Left ventricle myocardium inferior (tissue), 1 donor: ENCODE data around the gene ANKRD39. TPM values are rescaled to one million over a fixed set of nuclear protein-coding genes. Genes with fewer than 3 reads are reported as not detected.

ENCODE experiments used
- DNase-seq: peaks from one replicate; pipeline ENCODE4 v3.0.0-alpha.2; 2020
- H3K27ac ChIP-seq: fragments of 200-600 bp; replicated peaks from 2 replicates; pipeline ENCODE4 v1.8.0; 2021
- H3K27me3 ChIP-seq: fragments of 200-600 bp; 2 replicates; pipeline ENCODE4 v1.8.0; 2021; ENCODE audit warnings: low read depth
- H3K36me3 ChIP-seq: fragments of 200-600 bp; 2 replicates; pipeline ENCODE4 v1.8.0; 2021
- H3K4me1 ChIP-seq: fragments of 200-600 bp; 2 replicates; pipeline ENCODE4 v1.8.0; 2021
- H3K4me3 ChIP-seq: fragments of 200-600 bp; 2 replicates; pipeline ENCODE4 v1.8.0; 2021; ENCODE audit warnings: mild to moderate bottlenecking, moderate library complexity
- H3K9me3 ChIP-seq: fragments of 200-600 bp; replicated peaks from 2 replicates; pipeline ENCODE4 v1.8.0; 2021
- intact Hi-C: fragments of 100-400 bp; cut with micrococcal nuclease; formaldehyde crosslinking; loops from one replicate; pipeline ENCODE4 v1.11.0; 2022
- total RNA-seq: library from RNA; stranded (reverse); fragmentation: NEBNext Ultra II Directional; extraction: Animal tissue kit (Norgen Biotek cat#: 25700); gene quantifications from one replicate; pipeline ENCODE4 v1.2.1, GENCODE V29; 2021
- TF ChIP-seq, protein P1 (sequence below): fragments of 200-600 bp; IDR thresholded peaks from 2 replicates; pipeline ENCODE4 v1.8.0; 2021; ENCODE audit warnings: antibody characterized with exemption, mild to moderate bottlenecking, borderline replicate concordance
- donor health status: DM: no; HTN: yes; CAD: no; lungs with severe emphysema.

The ANKRD39 gene
- total RNA-seq, 1 donor from 2014 or later = 14.3 TPM

DNA sequence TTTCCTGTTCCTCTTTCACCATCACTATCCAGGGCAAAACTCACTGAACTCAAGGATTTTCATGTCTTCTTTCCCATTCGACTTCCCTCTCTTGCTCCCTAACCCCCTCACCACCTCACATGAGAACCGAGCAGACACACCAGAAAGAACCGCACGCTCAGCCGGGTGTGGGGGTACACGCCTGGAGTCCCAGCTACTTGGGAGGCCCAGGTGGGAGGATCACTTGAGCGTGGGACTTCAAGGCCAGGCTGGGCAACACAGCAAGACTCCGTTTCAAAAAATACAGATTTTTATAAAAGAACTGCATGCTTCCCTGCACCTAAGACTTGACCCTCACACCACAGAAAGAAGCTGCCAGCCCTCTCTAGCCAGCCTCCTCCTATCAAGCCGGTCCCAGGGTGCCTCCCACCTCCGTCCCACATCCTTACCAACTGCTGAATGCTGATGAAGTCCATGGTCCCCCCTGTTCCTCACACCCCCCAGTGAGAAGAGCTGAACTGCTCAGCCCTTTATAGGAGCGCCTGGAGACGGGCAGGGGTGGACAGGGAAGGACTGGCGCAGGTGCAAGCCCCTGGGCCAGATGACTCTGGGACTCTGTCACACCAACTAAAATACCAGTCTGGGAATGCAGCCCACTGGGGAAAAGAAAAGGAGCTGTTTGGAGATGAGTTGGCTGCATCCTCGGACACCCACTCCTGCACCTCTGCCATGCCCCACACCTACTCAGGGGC is 14.1 kb downstream of the ANKRD39 start, which contains the start of gene ANKRD23:
TSS of gene ANKRD23 (minus strand) at position 484 of the 731 bp plus-strand sequence. CDS start at position 455, 29 bp downstream.
- intact Hi-C loops = no loop called here
- Histone ChIP-seq H3K4me1 (peaks cover 63% of the 10 kb centered on the region), H3K9me3 (no peaks in the 10 kb centered on the region), H3K27me3 (no peaks in the 10 kb centered on the region), H3K4me3 (peak within 1 kb of the TSS; percentile 54), H3K36me3 (peaks cover 36% of the 10 kb centered on the region), H3K27ac (peak within 1 kb of the TSS; percentile 82)
- no peak for DNase-seq
- TF ChIP-seq, protein P1, sequence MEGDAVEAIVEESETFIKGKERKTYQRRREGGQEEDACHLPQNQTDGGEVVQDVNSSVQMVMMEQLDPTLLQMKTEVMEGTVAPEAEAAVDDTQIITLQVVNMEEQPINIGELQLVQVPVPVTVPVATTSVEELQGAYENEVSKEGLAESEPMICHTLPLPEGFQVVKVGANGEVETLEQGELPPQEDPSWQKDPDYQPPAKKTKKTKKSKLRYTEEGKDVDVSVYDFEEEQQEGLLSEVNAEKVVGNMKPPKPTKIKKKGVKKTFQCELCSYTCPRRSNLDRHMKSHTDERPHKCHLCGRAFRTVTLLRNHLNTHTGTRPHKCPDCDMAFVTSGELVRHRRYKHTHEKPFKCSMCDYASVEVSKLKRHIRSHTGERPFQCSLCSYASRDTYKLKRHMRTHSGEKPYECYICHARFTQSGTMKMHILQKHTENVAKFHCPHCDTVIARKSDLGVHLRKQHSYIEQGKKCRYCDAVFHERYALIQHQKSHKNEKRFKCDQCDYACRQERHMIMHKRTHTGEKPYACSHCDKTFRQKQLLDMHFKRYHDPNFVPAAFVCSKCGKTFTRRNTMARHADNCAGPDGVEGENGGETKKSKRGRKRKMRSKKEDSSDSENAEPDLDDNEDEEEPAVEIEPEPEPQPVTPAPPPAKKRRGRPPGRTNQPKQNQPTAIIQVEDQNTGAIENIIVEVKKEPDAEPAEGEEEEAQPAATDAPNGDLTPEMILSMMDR = no peak

DNA sequence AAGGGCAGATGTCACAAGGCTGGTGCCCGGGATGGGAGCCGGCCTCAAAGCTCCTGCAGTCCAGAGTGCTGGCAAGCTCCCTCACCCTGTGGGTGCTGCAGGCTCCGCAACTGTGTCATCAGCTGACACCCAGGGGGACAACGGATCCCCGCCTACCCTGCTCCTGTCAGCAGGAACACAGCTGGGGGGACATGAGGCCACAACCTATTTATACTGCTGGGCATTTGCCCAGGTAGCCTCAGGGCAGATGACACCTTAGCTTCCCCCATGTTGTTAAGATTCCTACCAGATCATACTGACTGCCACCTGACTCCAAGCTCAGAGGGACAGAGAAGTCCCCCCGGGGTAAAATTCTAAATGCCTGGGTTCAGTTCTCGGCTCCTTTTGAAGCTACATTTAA is 15.2 kb downstream of the ANKRD39 start:
- peak overlapping the region; percentile 82 for H3K27ac ChIP-seq
- peak overlapping the region; percentile 54 for H3K4me3 ChIP-seq
- TF ChIP-seq, protein P1 = no peak
- H3K9me3 ChIP-seq = no peaks in the 10 kb centered on the region
- H3K27me3 ChIP-seq = no peaks in the 10 kb centered on the region
- peaks cover 32% of the 10 kb centered on the region for H3K36me3 ChIP-seq
- peak; percentile 72 for DNase-seq
- intact Hi-C loops = no loop called here
- H3K4me1 ChIP-seq = peaks cover 53% of the 10 kb centered on the region

DNA sequence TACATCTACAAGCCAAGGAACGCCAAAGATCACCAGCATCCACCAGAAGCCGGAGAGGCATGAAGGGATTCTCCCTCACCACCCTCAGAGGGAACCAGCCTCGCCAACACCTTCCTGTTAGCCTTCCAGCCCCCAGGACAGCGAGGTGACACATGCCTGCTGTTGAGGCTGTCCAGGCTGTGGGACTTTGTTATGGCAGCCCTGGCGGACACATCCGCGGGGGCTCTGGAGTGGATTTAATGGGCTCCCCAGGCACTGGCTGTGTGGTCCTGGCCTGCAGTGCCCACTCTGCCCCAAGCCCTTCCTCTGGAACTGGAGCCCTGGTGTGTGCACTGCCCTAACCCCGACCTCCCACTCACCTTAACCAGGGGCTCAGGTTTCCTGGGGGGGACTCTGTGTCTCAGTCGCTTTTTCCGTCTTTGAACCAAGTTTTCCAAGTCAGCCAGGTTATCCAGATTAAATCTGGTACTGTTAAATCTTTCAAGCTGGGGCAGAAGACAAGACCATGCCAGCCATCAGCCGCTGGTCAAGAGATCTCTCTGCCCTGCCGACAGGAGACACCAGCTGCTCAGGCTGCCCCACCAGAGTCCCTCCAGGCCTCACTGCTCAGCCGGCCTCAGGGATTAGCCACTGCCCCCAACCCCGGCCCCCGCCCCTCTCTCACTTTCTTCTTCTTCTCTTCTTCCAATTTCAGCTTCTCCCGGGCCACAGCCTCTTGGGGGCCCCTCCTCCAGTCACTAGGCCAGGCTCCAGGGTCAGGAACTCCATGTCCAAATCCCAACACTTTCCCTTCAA is 15.9 kb downstream of the ANKRD39 start:
- Histone ChIP-seq H3K27me3 (no peaks in the 10 kb centered on the region), H3K36me3 (peaks cover 30% of the 10 kb centered on the region), H3K4me3 (peak overlapping the region; percentile 54), H3K4me1 (peaks cover 52% of the 10 kb centered on the region), H3K9me3 (no peaks in the 10 kb centered on the region), H3K27ac (peak overlapping the region; percentile 82)
- intact Hi-C loops = no loop called here
- DNase-seq = no peak
- TF ChIP-seq, protein P1 = no peak

DNA sequence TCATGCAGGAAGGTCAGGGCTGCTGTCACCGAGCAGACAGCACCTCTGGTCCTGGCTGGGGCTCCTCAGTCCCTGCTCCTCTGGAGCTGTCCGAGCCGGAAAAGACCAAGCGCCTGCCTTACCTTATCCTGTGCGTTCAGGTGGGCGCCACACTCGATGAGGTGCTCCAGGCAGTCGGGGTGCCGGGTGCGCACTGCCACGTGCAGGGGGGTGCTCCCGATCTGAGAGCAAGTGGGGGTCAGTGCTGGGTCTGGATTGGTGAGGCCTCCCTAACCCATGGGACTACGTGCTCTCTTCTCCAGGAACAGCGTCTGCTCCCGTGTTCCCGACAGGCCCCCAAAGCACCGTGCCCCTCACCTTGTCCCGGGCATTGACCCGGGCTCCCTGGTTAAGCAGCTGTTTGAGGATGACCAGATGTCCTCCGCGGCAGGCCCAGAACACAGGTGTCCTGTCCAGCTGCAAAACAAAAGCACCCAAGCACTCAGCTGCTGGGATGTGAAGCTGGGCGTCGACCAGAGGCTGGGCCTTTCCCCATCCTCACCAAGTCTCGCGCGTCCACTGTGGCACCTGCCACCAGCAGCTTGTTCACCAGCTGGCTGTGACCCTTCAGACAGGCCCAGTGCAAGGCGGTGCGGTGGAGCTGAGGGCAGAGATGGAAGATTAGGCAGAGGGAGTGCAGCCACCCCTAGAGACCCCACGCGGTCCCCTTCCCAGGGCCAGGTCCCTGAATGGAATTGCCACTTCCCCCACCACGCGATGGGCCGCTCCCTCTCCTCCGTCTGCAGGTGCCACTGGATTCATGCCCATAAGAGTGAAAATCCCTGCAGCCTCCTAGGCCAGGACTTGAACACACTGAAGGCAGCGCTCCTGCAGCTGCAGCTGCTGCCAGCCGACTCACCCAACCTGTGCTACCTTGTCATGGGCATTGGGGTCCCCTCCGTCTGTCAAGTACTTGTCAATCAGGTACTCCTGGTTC is 17.7 kb downstream of the ANKRD39 start:
- Histone ChIP-seq H3K4me3 (no peak overlapping the region), H3K4me1 (peaks cover 52% of the 10 kb centered on the region), H3K27me3 (no peaks in the 10 kb centered on the region), H3K36me3 (peaks cover 22% of the 10 kb centered on the region), H3K27ac (no peak overlapping the region), H3K9me3 (no peaks in the 10 kb centered on the region)
- DNase-seq = no peak
- TF ChIP-seq, protein P1 = no peak
- intact Hi-C loops = no loop called here
